Sigmoid colon (tissue), 4 donors: ENCODE data around the gene ABHD14A.

ENCODE experiments used
- CTCF ChIP-seq, 4 experiments: fragments of 450-650 bp in 3 of 4; fragments of 200-600 bp in 1 of 4; IDR thresholded peaks; one replicate each; pipeline ENCODE4 v1.5.1; 2016 to 2019; ENCODE audit warnings: antibody characterized with exemption in 4 of 4, mild to moderate bottlenecking in 3 of 4, moderate library complexity in 2 of 4
- EP300 ChIP-seq, 4 donors: sonication (generic); formaldehyde crosslinking; IDR thresholded peaks; one replicate each; pipeline ENCODE4 v1.6.1; 2017; ENCODE audit warnings: antibody characterized with exemption in 4 of 4
- POLR2AphosphoS5 ChIP-seq, 4 donors: sonication (generic); formaldehyde crosslinking; IDR thresholded peaks; one replicate each; pipeline ENCODE4 v1.6.1; 2017; ENCODE audit warnings: antibody characterized with exemption in 4 of 4

- no peak for TF ChIP-seq CTCF (IDR thresholded peaks at IDR 0.05)
- no peak for TF ChIP-seq POLR2AphosphoS5 (IDR thresholded peaks at IDR 0.05)
- TF ChIP-seq EP300 (IDR thresholded peaks at IDR 0.05) = no peak
These were observed 13.7 kb downstream of the ABHD14A start for GRCh38 chr3:51988286-51989146.
